ENCODE measurements around the gene ZNF891.

DNA sequence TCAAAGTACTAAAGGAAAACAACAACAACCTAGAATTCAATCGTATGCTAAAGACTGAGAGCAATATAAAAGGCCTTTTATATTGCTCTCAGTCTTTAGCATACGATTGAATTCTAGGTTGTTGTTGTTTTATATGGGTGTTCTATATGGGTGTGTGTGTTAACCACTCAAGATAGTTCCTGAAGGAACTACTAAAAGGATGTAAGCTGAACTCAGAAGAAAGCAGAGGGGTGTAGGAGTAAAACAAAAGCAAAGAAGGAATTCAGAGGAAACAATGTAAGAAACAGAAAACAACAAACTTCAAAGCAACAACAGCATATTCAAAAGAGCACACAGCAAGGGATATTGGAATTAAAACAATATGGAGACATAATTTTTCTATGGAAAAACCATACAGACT, 5.4 kb downstream of the ZNF891 start:
- TF ChIP-seq, protein P1, sequence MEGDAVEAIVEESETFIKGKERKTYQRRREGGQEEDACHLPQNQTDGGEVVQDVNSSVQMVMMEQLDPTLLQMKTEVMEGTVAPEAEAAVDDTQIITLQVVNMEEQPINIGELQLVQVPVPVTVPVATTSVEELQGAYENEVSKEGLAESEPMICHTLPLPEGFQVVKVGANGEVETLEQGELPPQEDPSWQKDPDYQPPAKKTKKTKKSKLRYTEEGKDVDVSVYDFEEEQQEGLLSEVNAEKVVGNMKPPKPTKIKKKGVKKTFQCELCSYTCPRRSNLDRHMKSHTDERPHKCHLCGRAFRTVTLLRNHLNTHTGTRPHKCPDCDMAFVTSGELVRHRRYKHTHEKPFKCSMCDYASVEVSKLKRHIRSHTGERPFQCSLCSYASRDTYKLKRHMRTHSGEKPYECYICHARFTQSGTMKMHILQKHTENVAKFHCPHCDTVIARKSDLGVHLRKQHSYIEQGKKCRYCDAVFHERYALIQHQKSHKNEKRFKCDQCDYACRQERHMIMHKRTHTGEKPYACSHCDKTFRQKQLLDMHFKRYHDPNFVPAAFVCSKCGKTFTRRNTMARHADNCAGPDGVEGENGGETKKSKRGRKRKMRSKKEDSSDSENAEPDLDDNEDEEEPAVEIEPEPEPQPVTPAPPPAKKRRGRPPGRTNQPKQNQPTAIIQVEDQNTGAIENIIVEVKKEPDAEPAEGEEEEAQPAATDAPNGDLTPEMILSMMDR (IDR thresholded peaks at IDR 0.05): no peak
- TF ChIP-seq POLR2A (IDR thresholded peaks at IDR 0.05): no peak

All from adrenal gland (tissue), 5 donors.